ENCODE data around the gene BCAP31.

Gene BCAP31

DNA sequence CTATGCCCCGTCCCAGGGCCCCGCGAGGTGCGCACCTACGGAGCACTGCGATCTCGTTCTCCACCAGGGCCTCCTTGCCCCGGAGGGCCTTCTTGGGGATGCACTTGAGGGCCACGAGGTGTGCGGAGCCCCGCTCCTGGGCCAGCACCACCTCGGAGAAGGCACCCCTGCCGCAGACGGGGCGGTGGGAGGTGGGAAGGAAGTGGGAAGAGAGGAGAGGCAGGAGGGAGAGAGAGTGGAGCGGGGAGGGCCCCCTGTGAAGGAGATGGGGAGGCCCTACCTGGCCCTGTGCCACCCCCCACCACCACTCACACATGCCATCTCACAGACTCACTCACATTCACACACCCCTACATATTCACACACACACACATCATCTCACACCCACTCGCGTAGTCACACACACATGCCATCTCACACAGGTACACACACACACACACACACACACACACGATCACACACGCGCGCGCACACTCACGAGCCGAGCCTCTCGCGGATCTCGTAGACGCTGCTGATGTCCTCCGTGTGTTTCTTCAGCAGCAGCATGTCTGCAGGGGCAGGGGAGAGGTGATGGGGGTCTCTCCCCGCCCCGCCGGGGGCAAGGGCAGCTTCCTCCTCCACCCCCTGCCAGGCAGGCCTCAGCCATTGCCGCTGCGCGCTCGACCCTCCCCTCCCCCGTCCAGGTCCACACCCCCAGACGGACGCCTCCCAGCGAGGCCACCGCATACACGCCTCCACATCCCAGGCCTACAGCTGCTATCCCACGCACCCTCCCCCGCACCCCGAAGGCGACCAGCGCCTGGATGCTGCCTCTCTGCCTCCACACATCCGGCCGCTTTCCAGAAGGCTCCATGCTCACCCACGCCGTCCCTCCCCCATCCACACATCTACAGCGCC, 51.4 kb downstream of the BCAP31 start:
- DNase-seq = no peak

DNA sequence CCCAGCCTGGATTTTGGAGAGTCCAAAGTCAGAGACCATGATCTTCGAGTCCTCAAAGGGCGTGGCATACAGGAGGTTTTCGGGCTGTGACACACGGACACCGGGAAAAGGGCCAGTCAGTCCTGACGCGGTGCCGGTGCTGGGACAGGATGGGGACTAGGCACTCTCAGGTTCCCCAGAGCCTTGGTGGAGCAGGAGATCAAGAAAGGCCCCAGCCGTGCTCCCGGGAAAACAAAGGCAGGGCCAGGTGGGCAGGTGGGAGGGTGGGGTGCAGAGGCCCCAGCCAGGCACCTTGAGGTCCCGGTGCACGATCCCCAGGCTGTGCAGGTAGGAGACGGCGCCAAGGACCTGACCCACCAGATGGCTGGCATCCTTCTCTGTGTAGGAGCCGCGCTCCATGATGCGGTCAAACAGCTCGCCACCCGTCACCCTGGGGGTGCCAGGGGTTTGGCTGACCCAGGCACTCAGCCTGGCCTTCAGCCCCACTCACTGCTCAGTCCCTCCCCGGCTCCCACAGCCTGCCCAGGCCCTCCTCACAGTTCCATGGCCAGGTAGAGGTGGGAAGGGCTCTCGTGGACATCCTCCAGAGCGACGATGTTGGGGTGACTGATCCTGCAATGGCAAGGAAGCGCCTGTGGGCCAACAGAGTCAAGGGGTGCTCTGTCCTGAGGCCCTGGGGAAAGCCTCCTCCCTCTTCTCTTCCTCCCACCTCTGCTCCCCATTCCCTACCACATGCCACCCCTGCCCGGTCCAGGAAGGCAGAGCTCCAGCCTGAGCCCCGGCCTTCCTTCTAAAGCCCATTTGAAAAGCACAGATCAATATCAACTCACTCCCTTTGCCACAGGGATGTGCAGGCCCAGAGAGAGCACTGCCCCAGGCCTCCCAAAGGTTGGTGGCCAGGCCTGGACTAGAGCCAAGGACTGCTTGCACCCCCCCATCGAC, 52.3 kb downstream of the BCAP31 start:
- no peak for DNase-seq

DNA sequence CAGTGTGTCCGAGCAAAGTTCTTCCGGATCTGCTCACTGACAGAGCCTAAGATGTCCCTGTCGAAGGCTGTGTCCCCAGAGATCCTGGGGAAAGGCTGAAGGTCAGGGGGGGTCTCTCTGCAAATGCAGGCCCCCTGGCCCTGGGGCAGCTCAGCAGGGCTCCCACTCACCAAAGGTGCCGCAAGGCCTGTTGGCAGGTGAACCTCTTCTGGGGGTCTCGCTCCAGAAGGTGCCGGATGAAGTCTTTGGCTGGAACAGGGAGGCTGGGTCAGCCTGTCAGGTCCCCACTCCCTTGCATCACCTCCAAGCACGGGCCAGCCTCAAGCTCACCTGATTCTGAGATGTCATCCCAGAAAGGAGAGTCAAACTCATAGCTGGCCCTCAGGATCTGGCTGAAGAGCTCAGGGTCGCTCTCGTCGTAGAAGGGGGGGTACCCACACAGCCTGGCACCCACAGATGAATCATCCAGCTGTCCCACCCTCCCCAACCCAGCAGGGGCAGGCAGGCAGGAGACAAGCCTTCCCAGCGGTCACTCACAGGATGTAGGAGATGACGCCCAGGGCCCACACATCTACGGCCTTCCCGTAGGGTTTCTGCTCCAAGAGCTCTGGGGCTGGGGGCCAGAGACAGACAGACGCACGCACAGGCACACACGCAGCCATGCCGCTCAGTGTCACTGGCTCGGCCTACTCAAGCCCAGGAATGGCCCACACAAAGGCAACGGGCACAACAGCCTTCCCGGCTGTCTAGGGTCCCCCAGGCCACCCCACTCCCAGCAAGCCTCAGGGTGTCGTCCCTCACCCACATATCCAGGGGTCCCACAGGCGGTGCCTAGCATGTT, 53.2 kb downstream of the BCAP31 start:
- no peak for DNase-seq

DNA sequence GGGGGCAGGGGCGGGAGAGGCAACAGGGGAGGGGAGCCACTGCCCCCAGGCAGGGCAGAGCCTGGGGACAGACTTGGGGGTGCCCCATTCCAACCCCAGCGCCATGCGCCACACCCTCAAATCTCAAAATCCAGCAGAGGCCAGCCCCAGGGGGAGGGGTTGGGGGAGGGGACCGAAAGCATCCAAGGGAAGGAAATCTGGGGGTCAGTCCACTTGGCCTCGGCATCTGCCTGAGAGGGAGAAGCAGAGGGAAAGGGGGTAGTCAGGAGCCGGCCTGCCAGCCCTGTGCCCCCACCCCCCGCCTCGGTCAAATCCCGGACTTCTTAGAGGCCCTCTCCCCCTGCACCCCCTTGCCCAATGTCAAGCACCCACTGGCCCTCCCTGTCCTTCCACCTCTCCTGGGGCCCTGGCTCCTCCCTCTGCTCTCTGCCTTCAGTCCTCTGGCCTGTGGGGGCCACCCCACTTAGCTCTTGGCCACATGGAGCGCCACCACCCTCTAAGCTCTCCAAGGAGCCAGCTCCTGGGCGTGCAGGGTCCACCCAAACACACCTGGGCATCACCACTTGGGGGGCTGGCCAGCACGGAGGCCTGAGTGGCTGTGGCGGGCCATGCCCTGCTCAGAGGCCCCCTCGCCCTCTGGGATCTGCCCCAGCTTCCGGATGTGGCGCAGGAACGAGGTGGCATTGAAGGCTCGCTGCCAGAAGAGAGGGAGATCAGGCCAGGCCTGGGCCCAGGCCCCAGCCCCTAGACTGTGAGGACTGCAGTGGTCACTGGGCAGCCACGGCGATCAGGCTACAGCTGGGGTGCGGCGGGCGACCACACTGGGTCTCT, 54.1 kb downstream of the BCAP31 start:
- no peak for DNase-seq

DNA sequence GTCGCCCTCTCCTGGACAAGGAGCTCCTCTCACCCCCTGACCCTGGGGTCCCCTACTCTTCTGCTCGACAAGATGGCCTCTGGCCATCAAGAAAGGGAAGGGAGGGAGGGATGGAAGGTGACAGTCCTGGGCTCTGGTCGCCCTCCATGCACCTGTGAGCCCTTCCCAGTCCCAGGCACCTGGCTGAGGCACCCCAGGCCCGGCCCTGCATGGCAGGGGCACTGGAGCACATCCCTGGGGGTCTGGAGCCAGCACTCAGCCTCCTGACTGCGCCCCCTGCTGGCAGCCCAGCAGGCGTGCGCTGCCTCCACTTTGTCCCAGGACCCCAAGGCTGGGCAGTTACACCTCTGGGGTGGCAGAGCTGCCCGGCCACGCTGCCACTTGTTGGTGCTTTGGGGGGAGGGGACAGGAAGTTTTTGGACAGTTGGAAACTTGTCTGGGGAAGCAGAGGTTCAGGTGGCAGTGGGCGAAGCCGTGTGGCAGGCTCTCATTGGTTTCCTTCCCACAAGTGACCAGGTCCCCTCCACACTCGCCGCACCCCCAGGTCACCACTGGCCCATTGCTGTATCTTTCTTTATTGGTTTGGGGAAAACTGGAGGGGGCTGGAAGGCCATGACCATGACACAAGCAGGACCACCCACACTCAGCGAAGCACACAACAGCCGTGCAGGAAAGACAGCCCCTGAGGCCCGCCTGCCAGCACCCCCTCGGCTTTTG, 54.9 kb downstream of the BCAP31 start:
- no peak for DNase-seq

DNA sequence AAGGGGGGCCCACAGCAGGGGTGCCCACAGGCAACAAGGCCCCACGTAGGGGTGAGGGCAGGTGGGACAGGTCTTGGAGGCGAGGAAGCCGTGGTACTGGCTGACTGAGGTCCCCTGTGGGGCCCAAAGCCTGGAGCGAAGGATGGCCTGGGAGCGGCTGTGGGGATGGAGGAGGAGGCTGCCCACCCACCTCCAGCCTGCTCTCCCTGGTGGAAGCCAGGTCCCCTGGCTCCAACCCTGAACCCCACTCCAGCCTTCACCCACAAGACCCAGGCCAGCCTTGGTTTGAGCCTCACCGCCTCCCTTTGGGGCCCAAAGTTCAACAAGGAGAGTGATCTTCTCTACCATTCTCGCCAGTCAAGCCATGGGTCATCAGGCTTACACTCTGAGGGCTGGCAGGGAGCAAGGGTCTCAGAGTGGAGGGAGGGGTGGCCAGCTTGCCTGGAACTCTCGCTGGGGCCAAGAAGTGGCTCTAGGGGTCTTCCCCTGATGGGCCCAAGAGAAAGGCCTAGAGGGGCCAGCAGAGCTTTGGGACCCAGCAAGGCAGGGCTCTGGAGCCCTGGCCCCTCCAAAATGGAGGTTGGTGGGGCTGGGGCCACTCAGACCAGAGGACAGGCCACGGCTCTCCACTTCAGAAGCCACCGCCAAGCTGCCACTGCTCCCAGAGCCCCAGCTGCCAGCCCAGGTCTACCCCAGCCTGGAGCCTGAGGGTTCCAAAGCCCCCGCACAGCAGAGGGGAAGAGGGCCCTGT, 55.6 kb downstream of the BCAP31 start:
- DNase-seq = no peak

DNA sequence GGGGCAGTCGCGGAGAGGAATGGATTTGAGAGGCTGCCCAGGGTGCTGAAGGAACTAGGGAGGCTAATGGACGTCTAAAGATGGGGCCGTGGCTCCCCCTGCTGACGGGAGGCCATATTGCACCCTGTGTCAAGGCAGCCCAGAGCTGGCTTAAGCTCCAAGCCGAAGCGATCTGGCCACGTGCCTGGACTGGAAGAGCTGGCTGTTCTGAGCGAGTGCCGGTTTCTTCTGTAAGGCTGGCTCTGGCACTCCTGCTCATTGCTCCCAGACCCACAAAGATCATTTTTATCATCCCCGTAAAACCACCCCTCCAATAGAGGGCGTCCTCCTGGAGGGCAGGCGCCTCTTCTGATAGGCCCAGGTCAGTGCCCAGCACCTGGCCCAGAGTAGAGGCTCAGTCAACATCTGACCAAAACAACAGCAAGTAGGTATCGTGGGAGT, 56.2 kb downstream of the BCAP31 start:
- peak; percentile 60 for DNase-seq

DNA sequence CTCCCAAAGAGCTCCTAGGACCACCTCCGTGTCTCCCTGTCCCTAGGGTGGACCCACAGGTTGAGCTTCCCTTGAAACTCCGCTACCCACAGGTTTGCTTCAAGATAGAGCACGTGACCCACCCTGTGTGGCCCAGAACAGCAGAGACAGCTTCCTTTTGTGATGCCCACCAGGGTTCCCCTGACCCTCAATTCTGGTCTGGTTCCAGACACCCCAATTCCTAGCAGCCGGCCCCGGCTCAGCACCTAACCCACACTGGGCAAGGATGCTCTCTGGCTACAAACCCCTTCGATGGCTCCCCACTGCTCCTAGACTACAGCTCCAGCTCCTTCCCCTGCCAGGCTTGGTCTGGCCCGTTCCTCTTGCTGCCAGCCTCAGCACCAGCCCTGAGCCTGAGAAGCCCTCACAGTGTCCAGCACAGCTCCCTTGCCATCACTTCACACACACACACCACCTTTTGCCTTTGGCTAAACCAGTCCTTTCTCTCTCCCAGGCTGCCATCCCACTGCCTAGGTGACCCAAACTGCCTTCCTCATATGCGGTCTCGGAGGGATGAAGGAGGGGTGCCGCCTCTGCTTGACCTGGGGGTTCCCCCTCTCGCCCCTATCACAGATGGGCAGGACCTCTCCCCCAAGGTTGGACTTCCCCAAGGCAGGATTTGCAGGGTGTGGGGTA, 56.8 kb downstream of the BCAP31 start:
- DNase-seq = no peak

DNA sequence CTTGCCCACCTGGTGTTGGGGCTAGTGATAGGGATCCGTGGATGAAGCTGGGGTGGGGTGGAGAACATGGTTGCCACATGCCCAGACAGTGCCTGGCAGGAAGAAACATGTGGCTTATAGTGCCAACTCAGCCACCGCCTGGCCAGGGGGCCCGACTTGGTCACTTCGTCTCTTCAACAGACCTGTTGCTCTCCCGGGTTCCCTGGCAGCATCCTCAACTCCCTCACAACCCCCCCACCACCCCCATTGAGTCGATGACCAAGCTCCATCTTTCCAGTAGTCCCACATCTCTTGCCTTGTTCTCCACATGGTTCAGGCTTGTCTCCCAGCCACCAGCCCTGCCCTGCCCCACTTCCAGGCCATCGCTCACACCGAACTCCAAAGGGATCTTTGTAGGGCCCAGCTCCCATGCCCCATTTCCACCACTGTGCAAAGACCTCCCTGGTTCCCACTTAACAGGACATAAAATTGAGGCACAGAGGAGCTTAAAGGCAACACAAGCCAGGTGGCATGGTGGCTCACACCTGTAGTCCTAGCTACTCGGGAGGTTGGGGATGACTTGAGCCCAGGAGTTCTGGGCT, 58.4 kb downstream of the BCAP31 start:
- no peak for DNase-seq

DNA sequence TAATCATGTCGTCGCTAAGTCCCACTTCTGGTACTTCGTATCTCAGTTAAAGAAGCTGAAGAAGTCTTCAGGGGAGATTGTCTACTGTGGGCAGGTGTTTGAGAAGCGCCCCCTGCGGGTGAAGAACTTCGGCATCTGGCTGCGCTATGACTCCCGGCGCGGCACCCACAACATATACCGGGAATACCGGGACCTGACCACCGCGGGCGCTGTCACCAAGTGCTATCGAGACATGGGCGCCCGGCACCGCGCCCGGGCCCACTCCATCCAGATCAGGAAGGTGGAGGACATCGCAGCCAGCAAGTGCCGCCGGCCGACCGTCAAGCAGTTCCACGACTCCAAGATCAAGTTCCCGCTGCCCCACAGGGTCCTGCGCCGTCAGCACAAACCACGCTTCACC, 61.9 kb downstream of the BCAP31 start:
- no peak for DNase-seq

DNA sequence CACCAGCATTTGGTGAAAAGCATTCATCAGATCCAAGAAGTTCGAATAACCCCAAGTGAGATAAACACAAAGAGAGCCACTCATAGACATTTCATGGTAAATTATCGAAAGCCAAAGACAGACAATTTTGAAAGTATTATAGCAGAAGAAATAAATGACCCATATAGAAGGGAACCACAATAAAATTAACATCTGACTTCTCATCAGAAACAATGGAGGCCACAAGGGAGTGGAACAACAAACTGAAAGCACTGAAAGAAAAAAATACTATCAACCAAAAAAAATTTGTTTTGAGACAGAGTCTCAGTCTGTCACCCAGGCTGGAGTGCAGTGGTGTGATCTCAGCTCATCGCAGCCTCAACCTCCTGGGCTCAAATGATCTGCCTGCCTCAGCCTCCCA, 64.9 kb downstream of the BCAP31 start:
- DNase-seq = no peak

DNA sequence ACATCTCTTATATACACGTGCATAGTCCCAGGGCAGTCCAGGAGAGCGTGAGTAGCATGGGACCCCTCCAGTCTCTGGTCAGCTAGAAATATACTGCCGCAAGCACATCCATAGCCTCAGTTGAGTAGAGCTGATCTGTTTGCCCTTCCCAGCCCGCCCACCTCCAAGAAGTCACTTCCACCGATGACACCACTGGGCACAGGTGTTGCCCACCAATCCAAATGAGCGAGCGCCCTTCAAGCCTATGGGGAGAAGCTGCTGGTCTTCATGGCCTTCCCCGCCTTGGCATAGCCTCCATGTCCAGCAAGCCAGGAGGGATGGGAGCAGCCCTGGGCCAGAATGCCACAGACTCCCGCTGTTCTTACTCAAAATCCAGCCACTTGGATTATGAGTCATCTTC, 67.0 kb downstream of the BCAP31 start:
- DNase-seq = no peak

DNA sequence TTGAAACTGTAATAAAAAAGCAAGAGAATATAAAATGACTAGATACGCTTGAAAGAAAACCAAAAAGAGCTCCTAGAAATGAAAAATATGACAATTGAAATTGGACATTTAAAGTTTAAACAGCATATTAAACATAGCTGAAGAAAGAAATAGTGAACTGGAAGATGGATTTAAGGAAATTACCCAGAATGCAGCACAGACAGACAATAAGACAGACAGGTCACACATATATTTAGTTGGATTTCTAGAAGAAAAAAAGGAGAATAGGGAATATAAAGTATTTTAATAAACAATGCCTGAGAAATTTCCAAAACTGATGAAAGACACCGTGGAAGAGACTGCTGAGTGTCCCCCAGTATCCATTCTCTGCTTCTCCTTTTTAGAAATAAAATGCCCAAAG, 70.6 kb downstream of the BCAP31 start:
- DNase-seq = no peak

DNA sequence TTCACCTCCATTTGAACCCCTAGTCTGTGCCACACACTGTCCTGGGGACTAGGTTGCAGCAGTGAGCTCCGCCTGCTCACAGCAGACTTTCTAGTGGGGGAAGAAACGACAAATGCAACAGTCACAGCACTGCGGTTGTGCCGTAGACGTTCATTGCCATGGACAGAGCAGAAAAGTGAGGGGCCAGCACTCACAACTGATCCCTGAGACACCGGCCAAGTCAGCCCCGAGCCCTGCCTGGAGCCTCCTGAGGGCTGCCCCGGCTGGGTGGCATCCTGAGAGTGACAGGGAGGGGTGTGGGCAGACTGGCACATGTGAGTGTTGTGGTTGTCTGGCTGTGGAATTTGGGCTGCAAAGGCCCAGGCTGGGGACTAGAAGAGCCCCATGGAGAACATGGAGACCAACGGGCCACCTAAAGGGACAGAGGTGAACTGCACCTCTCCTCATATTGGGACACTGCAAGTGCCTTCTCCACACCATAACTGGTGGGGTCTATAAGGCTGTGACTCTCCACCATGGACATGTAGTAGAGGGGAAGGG, 72.6 kb downstream of the BCAP31 start:
- DNase-seq = no peak

DNA sequence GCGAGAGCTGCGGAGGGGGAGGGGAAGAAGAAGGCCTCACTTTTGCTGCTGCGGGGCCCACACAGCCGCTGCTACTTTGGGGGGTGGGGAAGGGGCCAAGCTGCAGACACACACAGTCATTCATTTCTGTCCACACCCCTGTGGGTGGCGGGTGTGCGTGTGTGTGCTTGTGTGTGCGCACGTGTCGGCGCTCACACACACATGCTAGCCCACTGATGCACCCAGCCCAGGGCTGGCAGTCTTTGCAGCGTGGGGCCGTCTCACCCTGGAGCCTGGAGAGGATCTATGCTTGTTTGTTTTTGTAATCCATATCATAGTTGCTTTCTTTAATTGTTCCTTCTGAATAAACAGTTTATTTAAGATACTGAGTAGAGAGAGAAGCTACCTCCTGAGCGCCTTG, 73.2 kb downstream of the BCAP31 start:
- no peak for DNase-seq

Data from DMS 273 treated with DMSO at 0.1 percent for 48 hours (cell line).